Effector memory CD4-positive, alpha-beta T cell (primary cell): ENCODE data around the gene PCNT.

ENCODE experiments used
- DNase-seq, 3 donors: peaks; one replicate each; pipeline ENCODE4 v3.0.0-alpha.2; 2020
- H3K27ac ChIP-seq: 2 replicates; pipeline ENCODE4 v1.7.0; 2013; ENCODE audit warnings: mild to moderate bottlenecking, low read length, moderate library complexity; ENCODE audit not compliant: insufficient read depth, poor library complexity, severe bottlenecking
- H3K27me3 ChIP-seq: replicated peaks from 2 replicates; pipeline ENCODE4 v1.7.0; 2013; ENCODE audit warnings: mild to moderate bottlenecking, low read length; ENCODE audit not compliant: insufficient read depth, control insufficient read depth, poor library complexity, severe bottlenecking
- H3K36me3 ChIP-seq: 2 replicates; pipeline ENCODE4 v1.7.0; 2013; ENCODE audit warnings: mild to moderate bottlenecking, low read length, moderate library complexity; ENCODE audit not compliant: control insufficient read depth, insufficient read depth
- H3K4me1 ChIP-seq: 2 replicates; pipeline ENCODE4 v1.7.0; 2013; ENCODE audit warnings: low read length, mild to moderate bottlenecking; ENCODE audit not compliant: control insufficient read depth, insufficient read depth, poor library complexity, severe bottlenecking
- H3K4me3 ChIP-seq: 2 replicates; pipeline ENCODE4 v1.7.0; 2013; ENCODE audit warnings: low read length, low read depth, mild to moderate bottlenecking; ENCODE audit not compliant: insufficient read depth, poor library complexity, severe bottlenecking
- H3K9me3 ChIP-seq: 2 replicates; pipeline ENCODE4 v1.7.0; 2013; ENCODE audit warnings: mild to moderate bottlenecking, low read length, moderate library complexity; ENCODE audit not compliant: control insufficient read depth

The PCNT gene

DNA sequence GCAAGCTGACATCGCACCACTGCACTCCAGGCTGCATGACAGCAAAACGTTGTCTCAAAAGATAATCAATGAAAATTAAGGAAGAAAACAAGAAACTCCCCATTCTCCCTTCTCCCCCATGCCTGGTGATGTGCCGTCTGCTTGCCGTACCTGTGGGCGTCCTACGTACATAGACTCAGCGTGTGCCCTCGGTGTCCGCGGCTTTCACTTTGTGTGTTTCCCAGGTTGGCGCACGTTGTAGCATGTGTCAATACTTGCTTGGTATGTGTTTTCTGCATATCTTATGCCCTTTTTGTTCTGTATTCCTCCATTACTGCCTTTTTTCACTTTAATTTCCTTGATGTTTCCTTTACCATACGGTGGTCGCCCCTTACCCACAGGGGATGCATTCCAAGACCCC, 53.8 kb downstream of the PCNT start:
- H3K27ac ChIP-seq: no peak overlapping the region
- H3K4me3 ChIP-seq: no peak overlapping the region
- H3K27me3 ChIP-seq: no peaks in the 10 kb centered on the region

GRCh38 chr21:46379105-46379504, 55.1 kb downstream of the PCNT start:
- Histone ChIP-seq H3K9me3 (no peaks in the 10 kb centered on the region), H3K4me3 (no peak overlapping the region), H3K27ac (no peak overlapping the region), H3K4me1 (no peaks in the 10 kb centered on the region), H3K27me3 (no peaks in the 10 kb centered on the region), H3K36me3 (no peaks in the 10 kb centered on the region)
- DNase-seq: no peak

More for the DNA sequence above, 53.8 kb downstream of the PCNT start:
- no peaks in the 10 kb centered on the region for H3K4me1 ChIP-seq
- no peaks in the 10 kb centered on the region for H3K9me3 ChIP-seq
- DNase-seq: no peak
- no peaks in the 10 kb centered on the region for H3K36me3 ChIP-seq

DNA sequence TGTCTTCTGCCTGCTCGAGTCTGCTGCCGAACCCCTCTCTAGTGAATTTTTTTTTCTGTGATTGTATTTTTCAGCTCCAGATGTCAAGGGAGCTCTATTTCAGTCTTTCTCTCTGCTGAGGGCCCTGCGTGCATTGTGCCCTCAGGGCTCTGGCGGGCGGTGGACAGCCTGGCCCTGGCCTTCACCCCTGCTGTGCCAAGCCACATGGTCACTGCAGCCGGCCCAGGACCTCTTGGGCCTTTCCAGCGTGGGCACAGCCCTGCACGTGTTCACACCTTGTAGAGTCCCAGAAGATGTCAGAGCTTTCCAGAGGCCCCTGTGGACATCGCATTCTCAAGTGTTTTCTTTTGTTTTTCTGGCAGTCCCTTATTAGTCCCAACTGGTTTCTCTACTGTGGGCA, 55.7 kb downstream of the PCNT start:
- Histone ChIP-seq H3K4me3 (no peak overlapping the region), H3K27me3 (no peaks in the 10 kb centered on the region), H3K27ac (no peak overlapping the region), H3K9me3 (no peaks in the 10 kb centered on the region), H3K36me3 (no peaks in the 10 kb centered on the region), H3K4me1 (no peaks in the 10 kb centered on the region)
- no peak for DNase-seq

GRCh38 chr21:46381541-46381940, 57.6 kb downstream of the PCNT start:
- peaks cover 12% of the 10 kb centered on the region for H3K36me3 ChIP-seq
- H3K27ac ChIP-seq: no peak overlapping the region
- no peak overlapping the region for H3K4me3 ChIP-seq
- no peaks in the 10 kb centered on the region for H3K27me3 ChIP-seq
- H3K9me3 ChIP-seq: no peaks in the 10 kb centered on the region
- no peak for DNase-seq
- H3K4me1 ChIP-seq: no peaks in the 10 kb centered on the region

GRCh38 chr21:46384556-46384955, 60.6 kb downstream of the PCNT start:
- DNase-seq: no peak
- H3K27me3 ChIP-seq: no peaks in the 10 kb centered on the region
- H3K4me3 ChIP-seq: no peak overlapping the region
- no peak overlapping the region for H3K27ac ChIP-seq
- no peaks in the 10 kb centered on the region for H3K4me1 ChIP-seq
- peaks cover 19% of the 10 kb centered on the region for H3K36me3 ChIP-seq
- H3K9me3 ChIP-seq: no peaks in the 10 kb centered on the region

DNA sequence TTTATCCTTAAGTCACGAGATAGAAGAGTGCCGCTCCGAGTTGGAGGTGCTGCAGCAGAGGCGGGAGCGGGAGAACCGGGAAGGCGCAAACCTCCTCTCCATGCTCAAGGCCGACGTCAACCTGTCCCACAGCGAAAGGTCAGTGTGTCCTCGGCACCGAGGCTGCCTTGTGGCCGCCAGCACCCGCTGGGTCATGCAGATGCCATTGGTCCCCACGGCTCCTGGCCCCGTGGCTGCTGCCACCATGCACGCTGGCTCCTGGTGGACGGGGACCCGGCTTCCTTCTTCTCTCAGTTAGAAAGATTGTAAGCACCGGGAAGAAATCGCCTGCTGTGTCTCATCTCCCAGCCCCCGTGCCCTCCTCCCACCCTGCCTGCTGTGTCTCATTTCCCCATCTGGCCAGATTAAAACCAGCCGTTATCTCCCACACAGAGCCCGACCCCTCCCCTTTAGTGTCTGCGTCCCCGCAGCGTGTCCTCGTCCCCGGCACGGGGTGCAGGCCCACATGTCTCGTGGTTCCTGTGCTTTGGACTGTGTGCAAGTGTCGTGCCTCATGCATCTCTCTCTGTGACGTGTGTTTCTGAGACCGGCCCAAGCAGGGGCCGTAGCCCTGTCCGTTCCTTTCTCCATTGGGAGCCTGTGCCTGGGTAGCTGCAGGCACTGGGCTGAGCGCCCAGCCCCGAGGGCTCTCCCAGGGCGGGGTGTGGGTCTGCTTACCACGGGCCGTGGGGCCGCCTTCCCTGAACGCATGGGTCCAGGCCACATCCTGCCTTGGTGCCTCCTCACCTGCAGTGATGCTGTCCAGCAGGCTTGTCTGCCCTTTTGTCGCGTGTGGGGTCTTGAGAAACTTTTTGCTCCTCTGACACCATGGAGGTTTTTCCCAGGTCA, 62.1 kb downstream of the PCNT start:
- Histone ChIP-seq H3K9me3 (no peaks in the 10 kb centered on the region), H3K27ac (no peak overlapping the region), H3K4me1 (no peaks in the 10 kb centered on the region), H3K27me3 (no peaks in the 10 kb centered on the region), H3K36me3 (peaks cover 22% of the 10 kb centered on the region), H3K4me3 (no peak overlapping the region)
- no peak for DNase-seq

DNA sequence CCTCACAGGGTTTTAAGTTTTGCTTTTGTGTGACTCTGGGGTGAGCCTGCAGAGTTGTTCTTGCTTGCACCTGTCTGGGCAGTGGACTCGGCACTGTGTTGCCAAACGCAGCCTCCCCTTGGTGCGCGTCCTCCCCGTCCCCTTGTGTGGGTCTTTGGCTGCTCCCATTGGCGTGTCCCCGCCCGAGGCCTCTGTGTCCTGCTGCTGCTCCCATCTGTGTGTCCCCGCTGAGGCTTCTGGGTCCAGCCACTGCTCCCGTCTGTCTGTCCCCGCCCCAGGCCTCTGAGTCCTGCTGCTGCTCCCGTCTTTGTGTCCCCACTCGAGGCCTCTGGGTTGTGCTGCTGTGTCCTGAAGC, 62.8 kb downstream of the PCNT start:
- Histone ChIP-seq H3K36me3 (peaks cover 27% of the 10 kb centered on the region), H3K9me3 (no peaks in the 10 kb centered on the region), H3K4me3 (no peak overlapping the region), H3K27me3 (no peaks in the 10 kb centered on the region), H3K4me1 (no peaks in the 10 kb centered on the region), H3K27ac (no peak overlapping the region)
- no peak for DNase-seq

GRCh38 chr21:46388206-46388880, 64.4 kb downstream of the PCNT start:
- Histone ChIP-seq H3K9me3 (no peaks in the 10 kb centered on the region), H3K4me3 (no peak overlapping the region), H3K27me3 (no peaks in the 10 kb centered on the region), H3K36me3 (peaks cover 33% of the 10 kb centered on the region), H3K4me1 (no peaks in the 10 kb centered on the region), H3K27ac (no peak overlapping the region)
- DNase-seq: no peak

DNA sequence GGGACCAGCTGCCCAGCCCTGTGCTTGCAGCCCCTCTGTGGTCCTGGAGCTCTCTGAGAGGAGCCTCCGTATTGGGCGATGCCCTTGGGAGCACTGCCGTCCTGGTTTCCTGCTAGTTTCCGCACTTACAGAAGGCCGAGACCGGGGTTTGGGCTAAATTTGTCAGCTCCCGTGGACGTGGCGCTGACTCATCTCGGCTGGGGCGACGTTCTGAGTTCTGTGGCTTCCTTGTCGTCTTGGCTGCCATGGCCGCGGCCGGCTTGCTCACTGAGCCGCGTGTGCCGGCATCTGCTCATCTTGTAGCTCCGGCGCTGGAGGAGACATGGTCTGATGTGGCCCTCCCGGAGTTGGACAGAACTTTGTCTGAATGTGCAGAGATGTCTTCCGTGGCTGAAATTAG, 64.9 kb downstream of the PCNT start:
- no peak for DNase-seq
- no peak overlapping the region for H3K27ac ChIP-seq
- H3K27me3 ChIP-seq: no peaks in the 10 kb centered on the region
- no peak overlapping the region for H3K4me3 ChIP-seq
- no peaks in the 10 kb centered on the region for H3K9me3 ChIP-seq
- H3K36me3 ChIP-seq: peaks cover 36% of the 10 kb centered on the region
- no peaks in the 10 kb centered on the region for H3K4me1 ChIP-seq
